ENCODE data around the gene ELAC2. TPM values are rescaled to one million over a fixed set of nuclear protein-coding genes. Genes with fewer than 3 reads are reported as not detected.

The ELAC2 gene
- 48.0 and 63.7 TPM in 2 replicates for total RNA-seq (2014; rRNA removed; shearing (Covaris generic); ENCODE audit: low replicate concordance)

GRCh38 chr17:13017655-13018459 is at the start of gene ELAC2:
Gene ELAC2 (minus strand): TSS chr17:13018027. CDS start chr17:13017947, 80 bp downstream.
- peak; percentile 97 for DNase-seq (ENCODE audit: low read depth)
- in situ Hi-C loops (cut with HindIII; ENCODE audit: low pct_unique_long_range_greater_than_20kb, low sequenced_read_pairs), result no loop called here

GRCh38 chr17:13065032-13065431 is 47.2 kb upstream of the ELAC2 start:
- no peak for DNase-seq (ENCODE audit: low read depth)
- in situ Hi-C loops (cut with HindIII; ENCODE audit: low pct_unique_long_range_greater_than_20kb, low sequenced_read_pairs), result no loop called here

GRCh38 chr17:13055131-13055530 is 37.3 kb upstream of the ELAC2 start:
- no peak for DNase-seq (ENCODE audit: low read depth)

GRCh38 chr17:13054666-13055065 is 36.8 kb upstream of the ELAC2 start:
- in situ Hi-C loops (cut with HindIII; ENCODE audit: low pct_unique_long_range_greater_than_20kb, low sequenced_read_pairs), result no loop called here
- no peak for DNase-seq (ENCODE audit: low read depth)

More at GRCh38 chr17:13055131-13055530, 37.3 kb upstream of the ELAC2 start:
- in situ Hi-C loops (cut with HindIII; ENCODE audit: low pct_unique_long_range_greater_than_20kb, low sequenced_read_pairs), result no loop called here

- no peak for DNase-seq (ENCODE audit: low read depth)
- in situ Hi-C loops (cut with HindIII; ENCODE audit: low pct_unique_long_range_greater_than_20kb, low sequenced_read_pairs), result no loop called here
These were observed 34.1 kb upstream of the ELAC2 start for GRCh38 chr17:13051915-13052314.

- in situ Hi-C loops (cut with HindIII; ENCODE audit: low pct_unique_long_range_greater_than_20kb, low sequenced_read_pairs), result no loop called here
- no peak for DNase-seq (ENCODE audit: low read depth)
These were observed 29.3 kb upstream of the ELAC2 start for GRCh38 chr17:13047011-13047606.

- DNase-seq (ENCODE audit: low read depth), result no peak
- in situ Hi-C loops (cut with HindIII; ENCODE audit: low pct_unique_long_range_greater_than_20kb, low sequenced_read_pairs), result no loop called here
These were observed 28.5 kb upstream of the ELAC2 start for GRCh38 chr17:13046361-13046760.

GRCh38 chr17:13044572-13045065 is 26.8 kb upstream of the ELAC2 start:
- in situ Hi-C loops (cut with HindIII; ENCODE audit: low pct_unique_long_range_greater_than_20kb, low sequenced_read_pairs), result no loop called here
- DNase-seq (ENCODE audit: low read depth), result no peak

- in situ Hi-C loops (cut with HindIII; ENCODE audit: low pct_unique_long_range_greater_than_20kb, low sequenced_read_pairs), result no loop called here
- DNase-seq (ENCODE audit: low read depth), result no peak
These were observed 21.3 kb upstream of the ELAC2 start for GRCh38 chr17:13038931-13039665.

- in situ Hi-C loops (cut with HindIII; ENCODE audit: low pct_unique_long_range_greater_than_20kb, low sequenced_read_pairs), result no loop called here
- no peak for DNase-seq (ENCODE audit: low read depth)
These were observed 18.9 kb upstream of the ELAC2 start for GRCh38 chr17:13036751-13037150.

GRCh38 chr17:13035420-13035819 is 17.6 kb upstream of the ELAC2 start:
- DNase-seq (ENCODE audit: low read depth), result no peak
- in situ Hi-C loops (cut with HindIII; ENCODE audit: low pct_unique_long_range_greater_than_20kb, low sequenced_read_pairs), result no loop called here

GRCh38 chr17:13031718-13032350 is 14.0 kb upstream of the ELAC2 start:
- in situ Hi-C loops (cut with HindIII; ENCODE audit: low pct_unique_long_range_greater_than_20kb, low sequenced_read_pairs), result no loop called here
- DNase-seq (ENCODE audit: low read depth), result peak; percentile 19

GRCh38 chr17:13030459-13031300 is 12.9 kb upstream of the ELAC2 start:
- in situ Hi-C loops (cut with HindIII; ENCODE audit: low pct_unique_long_range_greater_than_20kb, low sequenced_read_pairs), result no loop called here
- peak; percentile 26 for DNase-seq (ENCODE audit: low read depth)

GRCh38 chr17:13030056-13030455 is 12.2 kb upstream of the ELAC2 start:
- DNase-seq (ENCODE audit: low read depth), result no peak
- in situ Hi-C loops (cut with HindIII; ENCODE audit: low pct_unique_long_range_greater_than_20kb, low sequenced_read_pairs), result no loop called here

GRCh38 chr17:13029340-13029739 is 11.5 kb upstream of the ELAC2 start:
- DNase-seq (ENCODE audit: low read depth), result no peak
- in situ Hi-C loops (cut with HindIII; ENCODE audit: low pct_unique_long_range_greater_than_20kb, low sequenced_read_pairs), result no loop called here

- in situ Hi-C loops (cut with HindIII; ENCODE audit: low pct_unique_long_range_greater_than_20kb, low sequenced_read_pairs), result no loop called here
- no peak for DNase-seq (ENCODE audit: low read depth)
These were observed 9.4 kb upstream of the ELAC2 start for GRCh38 chr17:13027246-13027645.

- in situ Hi-C loops (cut with HindIII; ENCODE audit: low pct_unique_long_range_greater_than_20kb, low sequenced_read_pairs), result no loop called here
- DNase-seq (ENCODE audit: low read depth), result no peak
These were observed 7.9 kb upstream of the ELAC2 start for GRCh38 chr17:13025687-13026086.

GRCh38 chr17:13025258-13025627 is 7.4 kb upstream of the ELAC2 start:
- in situ Hi-C loops (cut with HindIII; ENCODE audit: low pct_unique_long_range_greater_than_20kb, low sequenced_read_pairs), result no loop called here
- DNase-seq (ENCODE audit: low read depth), result no peak
